Lower leg skin (tissue), 3 donors: ENCODE results near the gene ULBP3.

Source experiments
- POLR2A ChIP-seq, 2 donors: fragments of 450-650 bp; IDR thresholded peaks; one replicate each; pipeline ENCODE4 v1.6.1; 2016 to 2017; ENCODE audit warnings: antibody characterized with exemption in 2 of 2, mild to moderate bottlenecking in 1 of 2, moderate library complexity in 1 of 2
- TF ChIP-seq, protein P1 (sequence below), 3 donors: fragments of 450-650 bp; IDR thresholded peaks; one replicate each; pipeline ENCODE4 v1.5.1; 2016; ENCODE audit warnings: antibody characterized with exemption in 3 of 3, mild to moderate bottlenecking in 3 of 3, moderate library complexity in 2 of 3

DNA sequence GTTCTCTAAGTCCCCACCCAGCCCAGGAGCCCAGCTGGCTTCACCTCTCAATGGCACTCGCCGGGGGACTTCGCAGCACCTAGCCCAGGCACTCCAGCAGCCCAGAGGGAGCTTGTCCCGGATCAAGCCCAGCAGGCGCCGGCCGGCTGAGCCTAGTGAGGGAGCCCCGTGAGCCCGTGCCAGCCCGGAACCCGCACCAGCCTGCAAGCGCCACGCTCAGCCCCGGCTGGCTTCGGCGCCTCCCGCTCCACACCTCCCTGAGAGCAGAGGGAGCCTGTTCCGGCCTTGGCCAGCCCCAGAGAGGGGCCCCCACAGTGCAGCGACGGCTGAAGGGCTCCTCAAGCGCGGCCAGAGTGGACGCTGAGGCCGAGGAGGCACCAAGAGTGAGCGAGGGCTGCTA is 46.8 kb upstream of the ULBP3 start:
- TF ChIP-seq, protein P1, sequence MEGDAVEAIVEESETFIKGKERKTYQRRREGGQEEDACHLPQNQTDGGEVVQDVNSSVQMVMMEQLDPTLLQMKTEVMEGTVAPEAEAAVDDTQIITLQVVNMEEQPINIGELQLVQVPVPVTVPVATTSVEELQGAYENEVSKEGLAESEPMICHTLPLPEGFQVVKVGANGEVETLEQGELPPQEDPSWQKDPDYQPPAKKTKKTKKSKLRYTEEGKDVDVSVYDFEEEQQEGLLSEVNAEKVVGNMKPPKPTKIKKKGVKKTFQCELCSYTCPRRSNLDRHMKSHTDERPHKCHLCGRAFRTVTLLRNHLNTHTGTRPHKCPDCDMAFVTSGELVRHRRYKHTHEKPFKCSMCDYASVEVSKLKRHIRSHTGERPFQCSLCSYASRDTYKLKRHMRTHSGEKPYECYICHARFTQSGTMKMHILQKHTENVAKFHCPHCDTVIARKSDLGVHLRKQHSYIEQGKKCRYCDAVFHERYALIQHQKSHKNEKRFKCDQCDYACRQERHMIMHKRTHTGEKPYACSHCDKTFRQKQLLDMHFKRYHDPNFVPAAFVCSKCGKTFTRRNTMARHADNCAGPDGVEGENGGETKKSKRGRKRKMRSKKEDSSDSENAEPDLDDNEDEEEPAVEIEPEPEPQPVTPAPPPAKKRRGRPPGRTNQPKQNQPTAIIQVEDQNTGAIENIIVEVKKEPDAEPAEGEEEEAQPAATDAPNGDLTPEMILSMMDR (IDR thresholded peaks at IDR 0.05), result no peak
- no peak for TF ChIP-seq POLR2A (IDR thresholded peaks at IDR 0.05)
